Inflammatory macrophage (primary cell): Measurements from ENCODE around the gene KLHDC3.
"Not testable (repeated sequence)": the region's sequence is repeated elsewhere in the genome, so short reads cannot be mapped to it uniquely, and the experiment has no call there.

ENCODE experiments used
- DNase-seq, 2 donors: peaks; one replicate each; pipeline ENCODE4 v3.0.0-alpha.2; 2020 to 2022

KLHDC3 gene

DNA sequence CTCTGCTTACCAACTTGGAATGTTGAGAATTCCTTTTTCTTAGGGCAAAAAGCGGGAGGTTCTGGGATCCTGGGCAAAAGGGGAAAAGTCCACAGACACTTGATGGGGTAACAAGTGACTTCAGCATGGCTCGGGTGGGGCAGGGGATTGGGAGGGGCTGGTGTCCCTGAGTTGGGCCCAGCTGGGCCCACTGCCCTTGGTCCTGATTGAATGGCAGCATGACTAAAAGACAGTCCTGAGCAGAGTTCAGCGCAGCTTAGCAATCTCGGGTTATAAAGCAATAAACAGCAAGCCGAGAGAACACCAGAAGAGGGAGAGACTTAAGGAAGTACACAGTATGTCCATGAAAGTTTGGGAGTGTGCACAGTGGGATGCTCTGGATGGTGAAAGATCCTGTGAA, 24.1 kb upstream of the KLHDC3 start:
- no peak for DNase-seq

- DNase-seq, result no peak
These were observed 20.6 kb upstream of the KLHDC3 start for GRCh38 chr6:42993445-42993844.

GRCh38 chr6:42996513-42996912, 17.5 kb upstream of the KLHDC3 start:
- DNase-seq, result no peak

DNA sequence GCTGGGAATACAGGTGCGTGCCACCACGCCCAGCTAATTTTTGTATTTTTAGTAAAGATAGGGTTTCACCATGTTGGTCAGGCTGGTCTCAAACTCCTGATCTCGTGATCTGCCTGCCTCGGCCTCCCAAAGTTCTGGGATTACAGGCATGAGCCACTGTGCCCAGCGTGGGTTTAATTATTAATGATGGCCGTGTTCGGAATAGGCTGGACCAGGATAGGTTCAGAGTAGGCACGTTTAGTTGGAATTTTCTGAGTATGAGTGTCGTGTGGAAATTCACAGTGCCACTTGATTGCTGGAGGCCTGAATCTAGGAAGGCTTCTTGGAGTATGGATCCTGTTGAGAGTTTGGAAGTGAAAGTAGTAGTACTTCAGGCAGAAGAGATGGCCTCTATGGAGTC, 15.8 kb upstream of the KLHDC3 start:
- not testable (repeated sequence) for DNase-seq

- DNase-seq, result no peak
These were observed 12.2 kb upstream of the KLHDC3 start for GRCh38 chr6:43001843-43002242.

DNA sequence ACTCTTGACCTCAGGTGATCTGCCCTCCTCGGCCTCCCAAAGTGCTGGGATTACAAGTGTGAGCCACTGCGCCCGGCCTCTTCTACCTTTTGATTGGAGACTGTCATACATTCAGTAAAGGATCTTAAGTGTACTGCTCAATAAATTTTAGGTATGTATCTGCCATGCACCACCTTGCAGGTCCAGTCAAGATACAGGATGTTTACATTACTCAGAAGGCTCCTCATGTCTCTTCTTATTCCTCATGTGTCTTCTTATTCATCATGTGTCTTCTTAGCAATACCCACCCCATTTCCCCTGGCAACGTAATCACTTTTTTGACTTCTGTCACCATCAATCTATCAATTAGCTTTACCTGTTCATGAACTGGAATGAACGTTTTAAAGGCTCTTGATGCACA, 8.2 kb upstream of the KLHDC3 start:
- DNase-seq, result no peak

- no peak for DNase-seq
These were observed 7.8 kb upstream of the KLHDC3 start for GRCh38 chr6:43006251-43006650.

GRCh38 chr6:43007126-43007525, 6.9 kb upstream of the KLHDC3 start:
- no peak for DNase-seq

GRCh38 chr6:43009124-43009523, 4.9 kb upstream of the KLHDC3 start:
- DNase-seq, result peak; percentile 20 to 34

DNA sequence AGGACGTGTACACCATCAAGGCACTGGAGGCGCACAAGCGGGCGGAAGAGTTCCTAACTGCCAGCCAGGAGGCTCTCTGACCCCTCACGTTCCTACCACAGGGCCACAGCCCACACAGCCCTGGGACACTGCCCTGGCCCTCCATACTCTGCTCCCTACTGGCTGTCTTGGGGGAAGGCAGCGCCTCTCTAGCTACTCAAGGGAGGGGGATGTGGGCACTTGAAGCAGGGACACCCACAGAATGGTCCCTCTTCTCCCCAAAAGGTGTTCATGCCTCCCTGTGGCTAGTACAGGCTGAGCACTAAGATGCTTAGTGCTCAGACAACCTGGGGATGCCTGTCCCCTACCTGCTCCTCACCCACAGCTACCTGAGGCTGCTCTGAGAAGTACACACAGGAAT, 2.8 kb upstream of the KLHDC3 start:
- no peak for DNase-seq

GRCh38 chr6:43012364-43012763, 1.7 kb upstream of the KLHDC3 start:
- no peak for DNase-seq

DNA sequence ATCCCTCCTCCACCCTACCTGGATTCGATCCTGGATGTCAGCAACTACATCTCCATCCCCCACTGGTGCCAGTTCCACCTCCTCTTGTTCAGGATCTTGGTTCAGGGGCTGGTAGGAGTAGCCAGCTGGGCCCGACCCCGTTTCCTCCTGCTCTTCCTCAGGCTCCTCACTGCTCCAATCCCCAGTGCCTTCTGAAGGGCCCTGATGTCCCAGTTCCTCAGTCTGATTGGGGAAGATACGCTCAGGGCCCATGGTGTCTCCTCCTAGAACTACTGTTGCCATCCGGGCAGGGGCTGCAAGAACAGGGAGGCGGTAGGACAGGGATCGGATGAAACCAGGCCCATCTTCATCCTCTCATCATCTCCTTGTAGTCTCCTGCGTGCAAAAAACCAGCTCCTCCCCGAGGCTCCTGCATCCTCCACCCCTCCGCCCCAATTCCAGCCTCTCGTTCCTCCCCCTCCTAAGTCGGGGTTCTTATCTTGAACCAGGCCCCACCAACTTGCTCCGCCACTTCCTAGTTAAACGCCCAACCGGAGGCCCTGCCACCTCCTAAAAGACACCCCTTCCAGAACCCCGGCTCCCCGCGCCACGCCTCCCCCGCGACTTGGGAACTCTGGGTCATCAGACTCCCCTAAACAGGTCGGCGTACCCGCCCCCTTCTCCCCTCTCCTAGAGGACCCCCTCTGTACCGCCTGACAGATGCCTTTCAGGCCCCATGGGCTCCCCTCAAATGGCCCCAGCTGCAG, 779 bp upstream of the KLHDC3 start:
- DNase-seq, result peak; percentile 25 to 42

DNA sequence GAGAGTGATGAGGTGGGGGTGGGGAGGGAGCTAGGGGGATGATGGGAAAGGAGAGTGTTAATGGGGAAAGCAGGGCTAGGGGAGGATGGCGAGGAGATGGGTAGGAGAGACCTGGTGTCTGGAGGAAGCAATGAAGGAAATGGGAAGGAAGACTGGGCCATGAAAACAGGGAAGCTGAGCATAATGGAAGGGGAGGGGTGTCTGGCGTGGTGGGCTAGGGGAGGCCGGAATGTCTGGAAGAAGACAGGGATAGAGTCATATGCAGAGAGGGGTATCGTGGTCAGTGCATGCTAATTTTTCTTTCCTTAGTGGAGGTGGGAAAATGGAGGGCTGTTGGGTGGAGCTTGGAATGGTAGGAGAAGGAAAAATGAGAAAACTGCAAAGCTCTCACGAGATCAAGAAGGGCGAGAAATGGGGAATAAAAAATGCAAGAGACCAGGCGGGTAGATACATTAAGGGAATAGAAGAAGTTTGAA, 423 bp downstream of the KLHDC3 start:
- no peak for DNase-seq

- DNase-seq, result peak; percentile 23 to 25
These were observed 2.3 kb downstream of the KLHDC3 start for GRCh38 chr6:43016176-43016942.

DNA sequence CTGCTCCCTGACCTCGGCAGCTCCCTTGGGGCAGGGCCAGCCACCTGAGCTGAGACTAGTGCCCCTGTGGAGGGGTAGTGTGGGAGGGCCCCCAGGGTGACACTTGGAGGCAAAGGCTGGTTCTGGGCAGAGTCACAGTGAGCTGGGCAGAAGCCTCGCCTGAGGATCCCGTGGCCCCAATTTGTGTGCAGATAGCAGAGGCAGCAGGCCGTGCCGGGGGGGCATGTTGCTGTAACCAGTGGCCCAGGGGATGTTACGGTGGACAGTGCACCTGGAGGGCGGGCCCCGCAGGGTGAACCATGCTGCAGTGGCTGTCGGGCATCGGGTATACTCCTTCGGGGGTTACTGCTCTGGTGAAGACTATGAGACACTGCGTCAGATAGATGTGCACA, 2.9 kb downstream of the KLHDC3 start:
- no peak for DNase-seq

- DNase-seq, result no peak
These were observed 5.1 kb downstream of the KLHDC3 start for GRCh38 chr6:43019152-43019551.

- peak in 1 of 2 donors; percentile 20 for DNase-seq
These were observed 6.1 kb downstream of the KLHDC3 start for GRCh38 chr6:43020052-43020705.

- DNase-seq, result no peak
These were observed 6.8 kb downstream of the KLHDC3 start for GRCh38 chr6:43020847-43021246.

DNA sequence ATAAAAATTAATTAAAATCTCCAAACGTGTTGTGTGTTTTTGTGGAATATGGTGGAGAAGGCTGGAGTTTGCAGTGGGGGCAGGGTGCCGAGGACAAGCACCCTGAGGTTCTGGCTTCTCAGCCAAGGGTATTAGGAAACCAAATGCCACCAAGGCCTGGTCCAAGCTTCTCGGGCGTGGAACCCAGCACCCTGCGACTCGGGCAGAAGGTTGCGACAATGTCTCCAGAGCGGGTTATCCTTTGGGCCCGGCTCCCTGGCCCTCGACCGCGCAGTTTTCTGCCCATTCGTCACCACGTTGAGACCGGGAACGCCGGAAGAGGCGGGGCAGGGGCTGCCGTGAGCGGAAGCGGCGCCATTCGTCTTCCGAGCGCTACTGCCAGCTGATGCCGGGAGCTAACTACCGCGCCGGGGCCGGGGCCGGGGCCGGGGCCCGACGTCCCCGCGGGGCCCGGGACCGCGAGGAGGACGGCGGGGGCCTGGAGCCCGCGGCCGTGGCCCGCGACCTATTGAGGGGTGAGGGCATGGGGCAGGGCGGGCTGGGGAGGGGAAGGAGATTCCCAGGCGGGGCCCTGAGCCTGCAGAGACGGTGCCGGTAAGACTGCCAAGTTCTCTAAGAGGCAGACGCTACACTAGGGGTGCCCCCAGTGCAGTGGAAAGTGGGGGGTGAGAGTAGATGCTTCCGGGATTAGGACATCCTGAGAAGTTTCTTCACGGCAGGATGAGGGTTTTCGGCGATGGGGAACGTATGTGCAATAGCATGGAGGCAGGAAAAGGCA, 7.4 kb downstream of the KLHDC3 start, which contains the start of gene RRP36:
TSS of gene RRP36 (plus strand) at position 354 of the 778 bp plus-strand sequence. CDS start at position 386, 32 bp downstream.
- peak; percentile 74 to 81 for DNase-seq

DNA sequence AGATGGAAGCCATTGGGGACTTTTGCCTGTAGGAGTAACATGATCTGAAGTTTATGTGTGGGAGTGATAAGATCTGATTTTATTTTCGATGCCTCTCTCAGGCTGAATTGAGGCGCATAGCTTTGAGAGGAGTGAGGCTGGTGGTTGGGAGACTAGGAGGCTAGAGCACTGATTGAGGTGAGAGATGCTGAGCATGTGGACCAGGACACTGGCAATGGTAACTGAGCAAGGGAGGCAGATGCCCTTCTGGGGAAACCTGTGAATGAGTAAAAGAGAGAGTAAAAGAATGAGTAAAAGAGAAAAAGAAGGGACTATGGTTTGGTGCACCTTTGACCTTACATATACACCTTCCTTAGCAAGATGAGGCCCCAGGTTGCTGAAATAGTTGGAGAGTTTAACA, 10.4 kb downstream of the KLHDC3 start:
- DNase-seq, result no peak

DNA sequence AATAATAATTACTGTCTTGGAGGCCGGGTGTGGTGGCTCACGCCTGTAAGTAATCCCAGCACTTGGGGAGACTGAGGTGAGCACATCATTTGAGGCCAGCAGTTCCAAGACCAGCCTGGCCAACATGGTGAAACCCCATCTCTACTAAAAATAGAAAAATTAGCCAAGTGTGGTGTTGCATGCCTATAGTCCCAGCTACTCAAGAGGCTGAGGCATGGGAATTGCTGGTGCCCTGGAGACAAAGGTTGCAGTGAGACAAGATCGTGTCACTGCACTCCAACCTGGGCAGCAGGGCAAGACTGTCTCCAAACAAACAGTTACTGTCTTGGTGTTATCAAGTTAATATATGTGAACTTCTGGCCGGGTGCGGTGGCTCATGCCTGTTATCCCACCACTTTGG, 12.3 kb downstream of the KLHDC3 start:
- no peak for DNase-seq

DNA sequence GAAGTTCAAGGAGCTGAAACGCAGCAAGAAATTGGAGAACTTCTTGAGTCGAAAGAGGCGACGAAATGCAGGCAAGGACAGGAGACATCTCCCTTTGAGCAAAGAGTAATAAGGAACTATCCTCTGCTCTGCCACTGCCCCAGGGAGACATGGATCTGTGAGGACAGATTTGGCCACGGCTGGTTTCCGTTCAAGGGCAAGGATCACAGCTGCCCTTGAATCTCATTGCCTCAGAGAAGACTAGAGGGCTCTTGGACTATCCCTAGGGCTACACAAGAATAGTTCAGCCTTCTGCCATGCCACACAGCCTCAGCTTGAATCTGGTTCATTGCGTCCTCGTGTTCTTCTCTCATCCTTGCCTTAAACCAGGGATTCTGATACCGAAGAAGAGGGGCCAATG, 15.1 kb downstream of the KLHDC3 start:
- DNase-seq, result no peak

GRCh38 chr6:43032326-43032725, 18.3 kb downstream of the KLHDC3 start:
- no peak for DNase-seq
